CD4-positive, alpha-beta memory T cell (primary cell): ENCODE data around the gene C17orf113. TPM values are rescaled to one million over a fixed set of nuclear protein-coding genes. Genes with fewer than 3 reads are reported as not detected.

Experiments
- CTCF ChIA-PET: fragments of 350-600 bp; sonication (Branson Sonifier 250); formaldehyde crosslinking; loops from one replicate; lab custom pipeline; 2021; ENCODE audit warnings: inconsistent platforms; ENCODE audit not compliant: partially characterized antibody; lab: Charles Lee
- POLR2A ChIA-PET: fragments of 350-600 bp; sonication (Branson Sonifier 250); formaldehyde crosslinking; loops from one replicate; lab custom pipeline; 2021; ENCODE audit not compliant: partially characterized antibody; lab: Charles Lee
- DNase-seq, 5 donors: peaks; one replicate each; pipeline versions ENCODE4 v3.0.0 to v3.0.0-alpha.2; 2020 to 2022; ENCODE audit warnings: mixed read lengths in 1 of 5
- H3K27ac ChIP-seq: one replicate; pipeline ENCODE4 v1.7.0; 2013; ENCODE audit warnings: low read depth, low read length
- H3K27me3 ChIP-seq: 2 replicates; pipeline ENCODE4 v1.7.0; 2013; ENCODE audit warnings: mild to moderate bottlenecking, low read length, moderate library complexity; ENCODE audit not compliant: insufficient read depth
- H3K36me3 ChIP-seq: 2 replicates; pipeline ENCODE4 v1.7.0; 2013; ENCODE audit warnings: mild to moderate bottlenecking, low read length, moderate library complexity; ENCODE audit not compliant: insufficient read depth
- H3K4me1 ChIP-seq: 2 replicates; pipeline ENCODE4 v1.7.0; 2013; ENCODE audit warnings: mild to moderate bottlenecking, low read length, moderate library complexity; ENCODE audit not compliant: insufficient read depth
- H3K4me3 ChIP-seq, 2 donors: one replicate each; pipeline ENCODE4 v1.7.0; 2013; ENCODE audit warnings: low read length in 2 of 2, mild to moderate bottlenecking in 1 of 2
- H3K9me3 ChIP-seq, 2 donors: one replicate each; pipeline ENCODE4 v1.7.0; 2013; ENCODE audit warnings: low read length in 2 of 2, control low read depth in 1 of 2; ENCODE audit not compliant: control insufficient read depth in 1 of 2
- H3K27ac Mint-ChIP-seq, 7 donors: one replicate each; pipeline ENCODE4 v1.8.0; 2020 to 2021; ENCODE audit warnings: mixed read lengths in 7 of 7, mild to moderate bottlenecking in 6 of 7, inconsistent platforms in 3 of 7, moderate library complexity in 3 of 7
- H3K27me3 Mint-ChIP-seq, 2 donors: one replicate each; pipeline ENCODE4 v1.8.0; 2020 to 2021; ENCODE audit warnings: mixed read lengths in 2 of 2
- H3K36me3 Mint-ChIP-seq, 2 donors: one replicate each; pipeline ENCODE4 v1.8.0; 2020 to 2021; ENCODE audit warnings: mixed read lengths in 2 of 2, inconsistent platforms in 1 of 2, mild to moderate bottlenecking in 1 of 2
- H3K4me1 Mint-ChIP-seq, 4 donors: one replicate each; pipeline ENCODE4 v1.8.0; 2020 to 2021; ENCODE audit warnings: mixed read lengths in 4 of 4, mild to moderate bottlenecking in 1 of 4
- H3K4me3 Mint-ChIP-seq, 8 donors: one replicate each; pipeline ENCODE4 v1.8.0; 2020 to 2021; ENCODE audit warnings: mixed read lengths in 8 of 8, mild to moderate bottlenecking in 7 of 8, moderate library complexity in 6 of 8, inconsistent platforms in 3 of 8
- H3K9me3 Mint-ChIP-seq, 8 donors: one replicate each; pipeline ENCODE4 v1.8.0; 2020 to 2021; ENCODE audit warnings: mixed read lengths in 8 of 8, mild to moderate bottlenecking in 5 of 8, inconsistent platforms in 3 of 8, moderate library complexity in 1 of 8
- intact Hi-C: fragments of 100-400 bp; cut with micrococcal nuclease; formaldehyde crosslinking; loops from one replicate; pipeline ENCODE4 v1.15.1; 2023
- polyA plus RNA-seq, 2 donors: library from polyadenylated mRNA; unstranded; fragments of 300-500 nt; fragmentation: Illumina TruSeq; gene quantifications; one replicate each; pipeline ENCODE4 v1.2.3, GENCODE V29; 2021
- total RNA-seq, 2 experiments: library from RNA; stranded (reverse); gene quantifications; one replicate each; pipeline ENCODE4 v1.2.3, GENCODE V29; 2021

The C17orf113 gene
- total and polyA plus RNA-seq, 4 experiments from 2014 or later: 0.39 to 0.97 (median 0.64) TPM

GRCh38 chr17:42092939-42093338 lies 42.5 kb upstream of the C17orf113 start:
- Mint-ChIP-seq H3K27ac (no peak overlapping the region), H3K4me1 (peaks cover 0 to 6% (median 5%) of the 10 kb centered on the region in 4 donors), H3K27me3 (peaks cover 7 to 30% of the 10 kb centered on the region in 2 donors), H3K36me3 (no peaks in the 10 kb centered on the region), H3K4me3 (no peak overlapping the region), H3K9me3 (no peaks in the 10 kb centered on the region)
- no peak for DNase-seq
- Histone ChIP-seq H3K4me1 (peaks cover 4% of the 10 kb centered on the region), H3K4me3 (no peak overlapping the region), H3K9me3 (no peaks in the 10 kb centered on the region), H3K27me3 (peaks cover 6% of the 10 kb centered on the region), H3K36me3 (no peaks in the 10 kb centered on the region), H3K27ac (no peak overlapping the region)
- intact Hi-C loops: no loop called here
- POLR2A ChIA-PET: no interaction called here
- CTCF ChIA-PET: no interaction called here

GRCh38 chr17:42090964-42091790 lies 40.8 kb upstream of the C17orf113 start:
- peaks cover 6 to 19% of the 10 kb centered on the region in 2 donors for H3K27me3 Mint-ChIP-seq
- no peak overlapping the region for H3K4me3 Mint-ChIP-seq
- ChIA-PET CTCF (interaction anchor here (0.8 to 1.6 kb wide), 3 partner anchors 17 to 63 kb away, joined by 3 to 5 read pairs (median 4); no protein-coding TSS in a partner anchor), POLR2A (interaction anchor here (1.5 kb wide), 1 partner anchor 22 kb away, joined by 5 read pairs; the partner anchor contains the start of gene DHX58)
- no peaks in the 10 kb centered on the region for H3K9me3 ChIP-seq
- no peaks in the 10 kb centered on the region for H3K4me1 Mint-ChIP-seq
- H3K27ac Mint-ChIP-seq: no peak overlapping the region
- H3K4me1 ChIP-seq: no peaks in the 10 kb centered on the region
- H3K27me3 ChIP-seq: no peaks in the 10 kb centered on the region
- no peaks in the 10 kb centered on the region for H3K9me3 Mint-ChIP-seq
- DNase-seq: no peak
- H3K36me3 ChIP-seq: no peaks in the 10 kb centered on the region
- H3K36me3 Mint-ChIP-seq: no peaks in the 10 kb centered on the region
- H3K4me3 ChIP-seq: no peak overlapping the region
- intact Hi-C loops: no loop called here
- H3K27ac ChIP-seq: no peak overlapping the region

- CTCF ChIA-PET: no interaction called here
- no peaks in the 10 kb centered on the region for H3K9me3 ChIP-seq
- no peaks in the 10 kb centered on the region for H3K9me3 Mint-ChIP-seq
These were observed 38.3 kb upstream of the C17orf113 start for GRCh38 chr17:42088736-42089135.

GRCh38 chr17:42087736-42088705 lies 37.6 kb upstream of the C17orf113 start:
- POLR2A ChIA-PET: no interaction called here
- Histone ChIP-seq H3K27ac (no peak overlapping the region), H3K27me3 (no peaks in the 10 kb centered on the region), H3K4me1 (no peaks in the 10 kb centered on the region), H3K36me3 (no peaks in the 10 kb centered on the region), H3K9me3 (no peaks in the 10 kb centered on the region), H3K4me3 (no peak overlapping the region)
- CTCF ChIA-PET: no interaction called here
- Mint-ChIP-seq H3K4me1 (no peaks in the 10 kb centered on the region), H3K36me3 (no peaks in the 10 kb centered on the region), H3K4me3 (no peak overlapping the region), H3K27ac (no peak overlapping the region), H3K9me3 (no peaks in the 10 kb centered on the region), H3K27me3 (peaks cover 6 to 12% of the 10 kb centered on the region in 2 donors)
- DNase-seq: no peak
- intact Hi-C loops: no loop called here

More at GRCh38 chr17:42088736-42089135, 38.3 kb upstream of the C17orf113 start:
- intact Hi-C loops: no loop called here
- no peak overlapping the region for H3K4me3 ChIP-seq
- H3K27ac ChIP-seq: no peak overlapping the region
- Mint-ChIP-seq H3K36me3 (no peaks in the 10 kb centered on the region), H3K4me1 (no peaks in the 10 kb centered on the region), H3K4me3 (no peak overlapping the region), H3K27me3 (peaks cover 6 to 12% of the 10 kb centered on the region in 2 donors), H3K27ac (no peak overlapping the region)
- no peaks in the 10 kb centered on the region for H3K27me3 ChIP-seq
- H3K4me1 ChIP-seq: no peaks in the 10 kb centered on the region
- no peak for DNase-seq
- no peaks in the 10 kb centered on the region for H3K36me3 ChIP-seq
- POLR2A ChIA-PET: no interaction called here

GRCh38 chr17:42087042-42087701 lies 36.8 kb upstream of the C17orf113 start:
- ChIA-PET CTCF (no interaction called here), POLR2A (no interaction called here)
- no peak overlapping the region for H3K27ac Mint-ChIP-seq
- Histone ChIP-seq H3K4me3 (no peak overlapping the region), H3K27ac (no peak overlapping the region), H3K27me3 (no peaks in the 10 kb centered on the region), H3K4me1 (no peaks in the 10 kb centered on the region), H3K36me3 (no peaks in the 10 kb centered on the region), H3K9me3 (no peaks in the 10 kb centered on the region)
- H3K4me1 Mint-ChIP-seq: no peaks in the 10 kb centered on the region
- peaks cover 6 to 12% of the 10 kb centered on the region in 2 donors for H3K27me3 Mint-ChIP-seq
- intact Hi-C loops: no loop called here
- H3K36me3 Mint-ChIP-seq: no peaks in the 10 kb centered on the region
- H3K4me3 Mint-ChIP-seq: no peak overlapping the region
- no peaks in the 10 kb centered on the region for H3K9me3 Mint-ChIP-seq
- DNase-seq: no peak

GRCh38 chr17:42081516-42082129 lies 31.2 kb upstream of the C17orf113 start:
- H3K36me3 Mint-ChIP-seq: no peaks in the 10 kb centered on the region
- POLR2A ChIA-PET: no interaction called here
- CTCF ChIA-PET: no interaction called here
- Histone ChIP-seq H3K27me3 (no peaks in the 10 kb centered on the region), H3K27ac (no peak overlapping the region), H3K4me1 (no peaks in the 10 kb centered on the region), H3K36me3 (no peaks in the 10 kb centered on the region), H3K9me3 (no peaks in the 10 kb centered on the region), H3K4me3 (no peak overlapping the region)
- peaks cover 0 to 4% of the 10 kb centered on the region in 2 donors for H3K27me3 Mint-ChIP-seq
- intact Hi-C loops: no loop called here
- H3K9me3 Mint-ChIP-seq: no peaks in the 10 kb centered on the region
- H3K4me1 Mint-ChIP-seq: no peaks in the 10 kb centered on the region
- no peak for DNase-seq
- no peak overlapping the region for H3K4me3 Mint-ChIP-seq
- no peak overlapping the region for H3K27ac Mint-ChIP-seq
